ENCODE measurements around the gene LYSMD2. TPM values are rescaled to one million over a fixed set of nuclear protein-coding genes. Genes with fewer than 3 reads are reported as not detected.

LYSMD2 gene
- total and polyA plus RNA-seq, 2 of the 8 experiments (the other 6 are each of a cell fraction or from before 2014, with no cell fraction given) = 2.2 to 2.7 TPM

- TF ChIP-seq BRCA1 (IDR thresholded peaks at IDR 0.05; ENCODE audit: low read depth, low read length) = no peak
- peak; percentile 59 for TF ChIP-seq SUZ12 (IDR thresholded peaks at IDR 0.05; ENCODE audit: low read length)
- no peak for TF ChIP-seq SAP30 (IDR thresholded peaks at IDR 0.05; ENCODE audit: insufficient read depth, insufficient replicate concordance, low read length)
- no peak for TF ChIP-seq TEAD4 (IDR thresholded peaks at IDR 0.05; ENCODE audit: low read depth, low read length)
- TF ChIP-seq RNF2 (IDR thresholded peaks at IDR 0.05; ENCODE audit: borderline replicate concordance, low read depth, low read length, missing control alignments, poor library complexity, severe bottlenecking) = peak; percentile 52
- TF ChIP-seq EZH2 (IDR thresholded peaks at IDR 0.05; ENCODE audit: low read depth, low read length, severe bottlenecking) = peak; percentile 54
- TF ChIP-seq ASH2L (IDR thresholded peaks at IDR 0.05; ENCODE audit: low read length) = peak; percentile 37
- TF ChIP-seq TBP (IDR thresholded peaks at IDR 0.05; ENCODE audit: low read depth, low read length) = 0 out of 2 replicates have a peak, but pooled peaks have one; percentile 31
- 0 out of 2 replicates have a peak, but pooled peaks have one; percentile 16 for TF ChIP-seq YY1 (IDR thresholded peaks at IDR 0.05; ENCODE audit: low read depth, low read length)
- TF ChIP-seq KDM4A (IDR thresholded peaks at IDR 0.05; ENCODE audit: low read depth, low read length, severe bottlenecking) = peak; percentile 47
- TF ChIP-seq PHF8 (conservative IDR thresholded peaks at IDR 0.05; ENCODE audit: low read depth, low read length) = peak; percentile 29; the same call in 1 of the 2 replicates
Measured at GRCh38 chr15:51737522-51738305, at the start of gene LYSMD2 (continued).

All from H1 (cell line).